PC-9 (cell line): ENCODE results near the gene CXCL12.

Experiments used
- CTCF ChIP-seq: fragments of 200-600 bp; sonication (generic); conservative IDR thresholded peaks from 2 replicates; pipeline ENCODE4 v1.6.1; 2017; ENCODE audit warnings: mixed run types, antibody characterized with exemption, mild to moderate bottlenecking, moderate library complexity
- EZH2 ChIP-seq: fragments of 200-600 bp; sonication (generic); IDR thresholded peaks from 2 replicates; pipeline ENCODE4 v1.8.0; 2017; ENCODE audit warnings: antibody characterized with exemption, low read depth

- TF ChIP-seq CTCF (no peak), EZH2 (no peak)
Observed at GRCh38 chr10:44404741-44405437, 20.0 kb upstream of the CXCL12 start.
